Left ventricle myocardium inferior (tissue), 1 donor: ENCODE results near the gene NFIA. TPM values are rescaled to one million over a fixed set of nuclear protein-coding genes. Genes with fewer than 3 reads are reported as not detected.

Experiments
- DNase-seq: peaks from one replicate; pipeline ENCODE4 v3.0.0-alpha.2; 2020
- H3K27ac ChIP-seq: fragments of 200-600 bp; replicated peaks from 2 replicates; pipeline ENCODE4 v1.8.0; 2021
- H3K27me3 ChIP-seq: fragments of 200-600 bp; 2 replicates; pipeline ENCODE4 v1.8.0; 2021; ENCODE audit warnings: low read depth
- H3K36me3 ChIP-seq: fragments of 200-600 bp; 2 replicates; pipeline ENCODE4 v1.8.0; 2021
- H3K4me1 ChIP-seq: fragments of 200-600 bp; 2 replicates; pipeline ENCODE4 v1.8.0; 2021
- H3K4me3 ChIP-seq: fragments of 200-600 bp; 2 replicates; pipeline ENCODE4 v1.8.0; 2021; ENCODE audit warnings: mild to moderate bottlenecking, moderate library complexity
- H3K9me3 ChIP-seq: fragments of 200-600 bp; replicated peaks from 2 replicates; pipeline ENCODE4 v1.8.0; 2021
- CTCF ChIP-seq: fragments of 200-600 bp; IDR thresholded peaks from 2 replicates; pipeline ENCODE4 v1.8.0; 2021; ENCODE audit warnings: antibody characterized with exemption, mild to moderate bottlenecking, borderline replicate concordance
- intact Hi-C: fragments of 100-400 bp; cut with micrococcal nuclease; formaldehyde crosslinking; loops from one replicate; pipeline ENCODE4 v1.11.0; 2022
- total RNA-seq: library from RNA; stranded (reverse); fragmentation: NEBNext Ultra II Directional; extraction: Animal tissue kit (Norgen Biotek cat#: 25700); gene quantifications from one replicate; pipeline ENCODE4 v1.2.1, GENCODE V29; 2021
- donor health status: DM: no; HTN: yes; CAD: no; lungs with severe emphysema.

The NFIA gene
- total RNA-seq, 1 donor from 2014 or later = 90.2 TPM

- peaks cover 67% of the 10 kb centered on the region for H3K4me1 ChIP-seq
- no peak overlapping the region for H3K4me3 ChIP-seq
- no peaks in the 10 kb centered on the region for H3K27me3 ChIP-seq
- intact Hi-C loops = no loop called here
- no peak overlapping the region for H3K27ac ChIP-seq
- DNase-seq = no peak
- no peaks in the 10 kb centered on the region for H3K9me3 ChIP-seq
- no peaks in the 10 kb centered on the region for H3K36me3 ChIP-seq
- no peak for TF ChIP-seq CTCF
Measured at GRCh38 chr1:61322008-61322744, 239.8 kb downstream of the NFIA start.

GRCh38 chr1:61322769-61323168 is 240.4 kb downstream of the NFIA start:
- Histone ChIP-seq H3K36me3 (no peaks in the 10 kb centered on the region), H3K9me3 (no peaks in the 10 kb centered on the region), H3K27me3 (no peaks in the 10 kb centered on the region), H3K4me3 (no peak overlapping the region), H3K4me1 (peaks cover 61% of the 10 kb centered on the region), H3K27ac (no peak overlapping the region)
- DNase-seq = no peak
- intact Hi-C loops = no loop called here
- TF ChIP-seq CTCF = no peak

- Histone ChIP-seq H3K36me3 (no peaks in the 10 kb centered on the region), H3K9me3 (no peaks in the 10 kb centered on the region), H3K27ac (peak overlapping the region; percentile 53), H3K27me3 (no peaks in the 10 kb centered on the region), H3K4me3 (no peak overlapping the region), H3K4me1 (peaks cover 51% of the 10 kb centered on the region)
- intact Hi-C loops = no loop called here
- DNase-seq = no peak
- TF ChIP-seq CTCF = no peak
Measured at GRCh38 chr1:61323681-61324328, 241.4 kb downstream of the NFIA start.

- H3K9me3 ChIP-seq = no peaks in the 10 kb centered on the region
- peak overlapping the region; percentile 53 for H3K27ac ChIP-seq
- no peak for TF ChIP-seq CTCF
Measured at GRCh38 chr1:61326713-61327112, 244.4 kb downstream of the NFIA start.

GRCh38 chr1:61327436-61327835 is 245.1 kb downstream of the NFIA start:
- Histone ChIP-seq H3K9me3 (no peaks in the 10 kb centered on the region), H3K4me3 (no peak overlapping the region), H3K4me1 (peaks cover 43% of the 10 kb centered on the region), H3K36me3 (no peaks in the 10 kb centered on the region), H3K27me3 (no peaks in the 10 kb centered on the region), H3K27ac (no peak overlapping the region)
- DNase-seq = no peak
- TF ChIP-seq CTCF = no peak
- intact Hi-C loops = no loop called here

More at GRCh38 chr1:61326713-61327112, 244.4 kb downstream of the NFIA start:
- Histone ChIP-seq H3K4me1 (peaks cover 36% of the 10 kb centered on the region), H3K36me3 (no peaks in the 10 kb centered on the region), H3K27me3 (no peaks in the 10 kb centered on the region), H3K4me3 (no peak overlapping the region)
- no peak for DNase-seq
- intact Hi-C loops = no loop called here
